Activated gamma-delta T cell treated with anti-CD3 and anti-CD28 coated beads, Interleukin-2, amount 50 U/mL, for 16 hours (primary cell): Measurements from ENCODE around the gene BCDIN3D.
"Not testable (repeated sequence)": the region's sequence is repeated elsewhere in the genome, so short reads cannot be mapped to it uniquely, and the experiment has no call there.

ENCODE experiments used
- DNase-seq: peaks from one replicate; pipeline ENCODE4 v3.0.0-alpha.2; 2020; ENCODE audit warnings: low read depth

Gene BCDIN3D

DNA sequence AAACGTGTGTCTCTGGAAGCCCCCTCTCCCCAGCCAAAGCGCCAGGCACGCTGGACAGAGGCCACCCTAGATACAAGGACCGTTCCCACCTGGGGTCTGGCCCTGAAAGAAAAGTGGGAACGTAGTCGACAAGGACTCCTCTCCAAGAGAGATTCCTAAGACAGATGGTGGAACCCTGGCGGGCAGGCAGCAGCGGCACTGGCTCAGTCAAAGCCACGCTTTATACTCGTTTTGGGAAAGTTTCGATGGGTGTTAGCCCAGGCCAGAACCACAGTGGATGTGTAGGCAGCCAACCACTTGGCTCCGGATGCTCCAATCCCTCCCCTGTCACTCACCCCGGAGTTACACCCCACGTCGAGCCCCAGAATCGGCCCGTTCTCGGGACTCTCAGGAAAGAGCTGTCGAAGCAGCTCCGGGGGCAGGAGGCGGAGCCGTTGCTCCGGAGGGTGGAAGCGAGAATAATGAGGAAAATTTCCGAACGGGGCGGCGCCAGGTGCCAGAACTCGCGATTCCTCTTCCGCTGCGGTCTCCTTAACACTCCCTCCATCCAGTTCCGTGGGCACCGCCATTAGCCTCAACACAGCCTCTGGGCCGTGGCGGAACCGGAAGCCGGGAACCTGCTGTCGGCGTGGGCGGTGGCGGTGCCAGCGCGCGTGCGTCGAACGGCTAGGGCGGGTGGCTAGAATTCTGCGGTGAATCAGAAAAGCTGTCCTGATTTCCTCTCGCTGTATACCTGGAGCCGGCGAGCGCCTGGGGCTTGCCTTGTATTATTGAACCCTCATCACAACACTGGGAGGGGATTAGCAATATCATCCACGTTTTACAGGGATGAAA lies at the start of gene BCDIN3D:
TSS of gene BCDIN3D (minus strand) at position 588 of the 834 bp plus-strand sequence. CDS start at position 569, 19 bp downstream.
- DNase-seq = peak; percentile 87

DNA sequence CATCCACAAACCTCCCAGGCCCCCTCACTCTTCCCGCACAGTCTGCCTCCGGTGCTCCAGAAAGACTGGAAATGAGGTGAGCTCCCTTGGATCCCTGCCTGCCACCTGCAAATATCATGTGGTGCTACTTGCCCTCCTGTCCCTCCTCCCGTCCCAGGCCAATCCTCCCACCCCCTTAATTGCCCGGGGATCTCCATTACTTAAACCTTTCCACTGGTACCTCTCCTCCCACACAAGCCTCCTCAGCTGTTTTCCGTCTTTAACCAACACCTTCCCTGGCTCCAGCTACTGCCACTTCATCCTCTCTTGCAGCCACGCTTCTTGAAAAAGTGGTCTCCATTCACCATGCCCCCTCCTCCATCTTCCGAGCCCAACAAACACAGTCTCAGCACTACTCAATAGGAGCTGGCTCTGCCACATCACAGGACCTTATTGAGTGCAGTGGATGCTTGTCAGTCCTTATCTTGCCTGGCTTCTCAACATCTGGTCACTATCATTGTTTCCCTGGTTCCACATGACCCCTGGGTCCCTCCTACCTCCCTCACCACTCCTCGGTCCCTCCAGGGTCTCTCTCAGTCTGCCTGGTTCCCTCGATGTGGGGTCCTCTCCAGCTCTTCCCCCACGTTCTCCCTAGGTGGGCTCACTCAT lies 49.3 kb upstream of the BCDIN3D start:
- no peak for DNase-seq

DNA sequence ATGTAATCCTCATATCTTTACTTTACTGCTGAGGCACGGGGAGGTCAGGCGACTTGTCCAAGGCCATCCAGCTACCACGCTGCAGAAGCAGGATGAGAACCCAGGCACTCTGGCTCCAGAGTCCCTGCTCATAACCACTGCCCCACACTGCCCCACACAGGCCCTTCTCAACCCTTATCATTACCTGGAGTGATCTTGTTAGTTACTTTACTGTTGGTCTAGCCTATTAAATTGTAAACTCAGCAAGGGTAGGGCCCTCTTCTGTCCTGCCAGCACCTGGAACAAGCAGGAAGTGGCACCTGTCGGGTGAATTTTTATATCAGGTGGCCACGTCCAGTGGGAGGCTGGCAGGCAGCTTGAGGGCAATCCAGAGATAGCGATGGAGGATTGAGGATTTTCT lies 48.6 kb upstream of the BCDIN3D start:
- no peak for DNase-seq

- no peak for DNase-seq
These were observed 48.1 kb upstream of the BCDIN3D start for GRCh38 chr12:49891012-49891411.

DNA sequence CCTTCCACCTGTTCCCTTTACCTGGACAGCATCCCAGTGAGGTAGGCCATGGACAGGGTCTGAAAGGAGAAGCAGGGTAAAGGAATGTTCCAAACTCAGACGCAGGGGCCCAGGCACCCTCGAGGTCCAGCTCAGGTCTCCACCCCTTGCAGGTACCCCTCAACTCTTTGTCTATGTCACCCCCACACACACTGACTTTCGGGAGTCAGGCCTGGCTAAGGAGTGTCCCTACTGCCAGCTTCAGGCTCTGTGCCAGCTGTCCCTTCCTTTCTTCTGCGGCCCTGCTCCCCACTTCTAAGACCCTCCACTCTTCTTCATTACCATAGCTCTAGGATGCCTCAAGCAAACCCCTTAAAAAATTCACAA lies 47.2 kb upstream of the BCDIN3D start:
- DNase-seq = no peak

GRCh38 chr12:49889361-49890095 lies 46.6 kb upstream of the BCDIN3D start:
- DNase-seq = no peak

GRCh38 chr12:49888461-49889151 lies 45.7 kb upstream of the BCDIN3D start:
- DNase-seq = no peak

DNA sequence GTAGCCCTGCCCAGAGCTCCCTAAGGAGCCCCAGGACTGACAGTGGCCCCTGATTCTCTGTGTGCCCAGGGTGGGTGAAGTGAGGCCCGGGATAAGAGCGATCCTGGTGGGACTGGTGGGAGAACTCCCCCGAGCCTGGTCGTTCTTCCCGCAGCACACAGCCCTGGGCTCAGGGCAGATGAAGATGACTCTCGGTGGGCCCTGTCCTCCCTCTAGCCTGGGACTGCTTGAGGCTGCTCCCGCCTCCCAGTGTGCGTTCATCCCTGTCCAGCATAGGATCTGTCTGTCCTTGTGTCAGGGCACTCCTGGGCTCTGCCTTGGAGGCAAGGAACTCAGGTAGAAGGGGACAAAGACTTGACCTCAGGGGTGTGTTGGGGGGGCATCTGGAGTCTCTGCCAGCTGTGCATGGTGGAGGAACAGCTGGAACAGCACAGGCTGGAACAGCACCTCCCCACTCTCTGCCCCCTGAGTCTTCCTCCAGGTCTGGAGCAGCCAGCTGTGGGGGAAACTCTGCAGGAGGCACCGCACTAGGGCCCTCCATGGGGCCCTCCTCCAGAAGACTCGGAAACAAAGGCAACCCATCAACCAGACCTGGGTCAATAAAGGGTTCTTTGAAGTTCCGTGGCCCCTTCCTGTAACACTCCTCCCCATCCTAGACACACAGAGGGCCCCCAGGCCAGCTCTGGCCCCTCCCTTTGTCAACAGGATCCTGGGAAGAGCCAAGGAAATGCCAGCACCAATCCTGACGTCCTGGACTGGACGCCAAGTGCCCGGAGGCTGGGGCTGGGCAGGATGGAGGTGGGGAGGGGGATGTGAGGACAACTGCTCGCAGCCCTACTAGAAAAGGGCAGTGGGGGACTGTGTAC lies 44.9 kb upstream of the BCDIN3D start:
- no peak for DNase-seq

DNA sequence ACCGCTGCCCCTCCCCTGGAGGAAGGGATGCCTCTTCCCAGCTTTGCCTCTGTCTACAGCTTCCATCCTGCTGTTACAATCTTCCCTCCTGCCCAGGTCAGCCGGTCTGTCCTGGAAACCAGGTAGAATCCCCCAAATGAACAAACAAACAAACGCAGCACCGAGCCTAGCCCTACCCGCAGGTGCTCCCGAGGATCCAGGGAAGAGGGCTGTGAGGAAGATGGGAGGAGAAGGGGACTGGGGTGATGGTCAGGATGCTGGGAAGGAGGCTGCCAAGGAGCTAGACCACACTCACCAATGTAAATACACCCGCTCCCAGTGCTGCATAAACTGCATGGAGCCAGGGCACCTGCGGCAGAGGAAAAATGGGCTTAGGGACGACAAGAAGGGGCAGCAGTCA lies 44.2 kb upstream of the BCDIN3D start:
- DNase-seq = no peak

DNA sequence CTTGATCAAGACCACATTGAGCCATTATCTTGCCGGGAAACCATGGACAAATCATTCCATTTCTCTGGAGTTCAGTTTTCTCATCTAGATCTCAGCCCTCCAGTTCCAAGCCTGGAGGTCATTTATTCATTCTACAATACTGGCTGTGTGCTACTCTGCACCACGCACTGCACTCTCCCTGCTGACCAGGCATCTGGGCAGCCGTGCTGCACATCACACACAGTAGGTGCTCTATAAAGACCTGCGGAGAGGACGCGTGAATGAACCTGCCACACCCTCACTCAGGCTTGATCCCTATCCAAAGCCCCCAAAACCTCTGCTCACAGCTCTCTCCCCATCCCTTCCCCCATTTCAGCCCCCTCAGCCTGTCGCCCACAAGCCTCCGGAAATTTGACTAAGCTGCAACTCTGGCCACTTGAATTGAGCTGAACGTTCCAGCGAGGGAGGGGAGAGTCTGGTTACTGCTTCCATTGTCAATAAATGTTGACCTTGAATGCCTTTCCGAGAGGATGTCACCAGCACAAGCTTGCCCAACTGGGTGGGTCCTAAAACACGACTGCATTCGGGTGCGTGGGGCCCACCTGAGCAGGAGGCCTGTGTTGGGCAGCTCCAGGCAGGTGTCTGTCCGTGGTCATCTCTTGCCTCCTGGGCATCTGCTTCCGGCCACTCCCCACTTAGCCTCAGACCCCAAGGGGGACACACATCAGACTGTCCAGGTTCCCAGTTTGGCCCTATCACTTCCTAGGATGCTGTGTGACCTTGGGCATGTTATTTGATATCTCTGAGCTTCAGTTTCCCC lies 43.0 kb upstream of the BCDIN3D start:
- DNase-seq = no peak

GRCh38 chr12:49885118-49885517 lies 42.2 kb upstream of the BCDIN3D start:
- no peak for DNase-seq

GRCh38 chr12:49882851-49883464 lies 40.1 kb upstream of the BCDIN3D start:
- no peak for DNase-seq

- no peak for DNase-seq
These were observed 39.4 kb upstream of the BCDIN3D start for GRCh38 chr12:49882248-49882850.

DNA sequence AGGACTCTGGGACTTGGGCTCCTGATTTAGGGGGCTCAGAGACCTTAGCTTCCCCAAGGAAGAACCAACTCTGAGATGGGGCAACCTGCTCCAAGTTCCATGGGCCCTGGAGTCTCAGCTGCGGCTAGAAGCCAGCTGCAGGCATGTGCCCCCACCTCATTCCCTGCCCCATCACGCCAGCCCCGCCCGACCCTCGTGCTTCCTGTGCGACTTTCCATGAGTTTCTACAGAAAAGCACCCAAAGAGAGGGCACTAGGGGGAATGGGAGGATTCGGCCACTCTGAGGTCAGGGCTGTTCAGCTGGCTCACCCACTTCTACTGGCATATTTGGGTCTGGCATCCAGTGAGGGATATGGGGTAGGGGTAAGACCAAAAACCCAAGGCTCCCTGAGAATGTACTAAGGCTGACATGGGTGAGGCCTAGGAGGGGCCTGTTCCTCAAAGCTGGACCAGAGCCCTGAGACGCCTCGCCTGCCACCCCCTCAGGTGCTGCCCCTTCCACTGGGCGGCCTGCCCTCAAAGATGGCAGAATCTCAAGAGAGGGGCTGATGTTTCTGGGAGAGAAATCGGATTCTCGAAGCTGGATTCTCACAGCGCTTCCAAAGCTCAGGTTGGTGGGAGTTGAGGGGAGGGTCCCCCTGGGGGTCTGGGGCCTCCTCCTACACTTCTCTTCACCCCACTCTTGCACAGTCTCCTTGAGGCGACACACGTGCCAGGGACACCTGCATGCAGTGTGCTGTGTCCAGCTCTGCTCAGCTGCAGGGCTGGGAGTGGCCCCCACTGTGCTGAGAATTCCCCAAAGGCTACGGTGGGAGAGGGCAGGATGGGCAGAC lies 38.7 kb upstream of the BCDIN3D start:
- no peak for DNase-seq

GRCh38 chr12:49880756-49881414 lies 38.0 kb upstream of the BCDIN3D start:
- no peak for DNase-seq

DNA sequence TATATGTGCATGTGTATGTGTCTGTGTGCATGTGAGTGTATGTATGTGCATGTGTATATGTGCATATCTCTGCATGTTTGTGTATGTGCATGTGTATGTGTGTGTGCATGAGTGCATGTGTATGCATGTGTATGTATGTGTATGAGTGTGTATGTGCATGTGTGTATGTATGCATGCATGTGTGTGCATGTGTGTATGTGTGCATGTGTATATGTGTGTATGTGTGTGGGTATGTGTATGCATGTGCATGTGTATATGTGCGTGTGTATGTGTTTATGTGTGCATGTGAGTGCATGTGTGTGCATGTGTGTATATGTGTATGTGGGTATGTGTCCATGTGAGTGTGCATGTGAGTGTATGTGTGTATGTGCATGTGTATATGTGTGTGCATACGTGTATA lies 36.2 kb upstream of the BCDIN3D start:
- not testable (repeated sequence) for DNase-seq

DNA sequence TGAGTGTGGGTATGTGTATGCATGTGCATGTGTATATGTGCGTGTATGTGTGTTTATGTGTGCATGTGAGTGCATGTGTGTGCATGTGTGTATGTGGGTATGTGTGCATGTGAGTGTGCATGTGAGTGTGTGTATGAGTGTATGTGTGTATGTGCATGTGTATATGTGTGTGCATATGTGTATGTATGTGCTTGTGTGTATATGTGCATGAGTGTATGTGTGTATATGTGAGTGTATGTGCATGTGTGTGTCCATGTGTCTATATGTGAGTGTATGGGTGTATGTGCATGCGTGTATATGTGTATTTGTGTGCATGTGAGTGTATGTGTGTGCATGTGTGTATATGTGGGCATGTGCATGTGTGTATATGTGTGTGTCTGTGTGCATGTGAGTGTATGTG lies 35.1 kb upstream of the BCDIN3D start:
- DNase-seq = no peak

DNA sequence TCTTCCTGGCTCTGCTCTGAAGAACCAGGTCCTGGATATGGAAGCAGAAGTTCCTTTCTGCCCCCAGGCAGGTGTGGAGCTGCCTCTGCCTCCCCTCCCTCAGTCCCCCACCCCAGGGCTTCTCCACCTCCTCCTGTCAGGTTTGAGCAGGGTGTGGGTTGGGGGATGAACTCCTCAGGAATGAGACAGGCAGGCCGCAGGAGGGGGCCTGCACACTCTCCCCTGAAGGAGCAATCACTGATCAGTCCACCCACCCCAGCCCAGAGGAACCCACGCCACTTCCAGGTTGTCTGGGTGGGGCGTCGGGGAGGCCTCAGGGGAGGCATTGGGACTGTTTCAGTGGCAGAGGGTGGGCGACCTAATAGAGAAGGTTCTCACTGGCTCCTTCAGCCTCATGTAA lies 34.2 kb upstream of the BCDIN3D start:
- no peak for DNase-seq
